Measurements from ENCODE around the gene HJV. TPM values are rescaled to one million over a fixed set of nuclear protein-coding genes. Genes with fewer than 3 reads are reported as not detected.
A peak's percentile ranks its signal among the peaks of the same experiment; 100 is the strongest.

The HJV gene
- total RNA-seq, 1 experiment from 2014 or later: not detected

GRCh38 chr1:145983960-145984830 lies 37.3 kb downstream of the HJV start:
- no peak for DNase-seq (ENCODE audit: low read depth, low spot score)
- H3K9ac ChIP-seq (ENCODE audit: low read length): no peak overlapping the region
- H3K9me2 ChIP-seq (ENCODE audit: insufficient read depth): no peaks in the 10 kb centered on the region
- RAD21 ChIA-PET (ENCODE audit: low non-redundant PET in 1 of 2, low total read pairs in 2 of 2, uncharacterized antibody in 2 of 2, unreplicated experiment in 2 of 2): no interaction called here
- intact Hi-C loops (cut with micrococcal nuclease): no loop called here
- no peaks in the 10 kb centered on the region for H3K79me2 ChIP-seq (ENCODE audit: insufficient read depth, low read length)
- no peak overlapping the region for H2AFZ ChIP-seq (ENCODE audit: low read depth, low read length, poor library complexity, severe bottlenecking)
- H3K4me3 ChIP-seq (replicated peaks in 1 of 2; ENCODE audit: low read depth in 1 of 2, low read length in 2 of 2): no peak overlapping the region
- no peaks in the 10 kb centered on the region for H3K36me3 ChIP-seq (ENCODE audit: control insufficient read depth in 1 of 2, insufficient read depth in 2 of 2, low read length in 2 of 2)
- H3K4me1 ChIP-seq (ENCODE audit: control insufficient read depth in 1 of 2, insufficient read depth in 2 of 2, low read length in 2 of 2): peaks cover 29 to 47% of the 10 kb centered on the region in 2 experiments
- no peak for ATAC-seq
- peak overlapping the region; percentile 65; the same call in 1 of the 2 replicates for H3K4me2 ChIP-seq (ENCODE audit: low read length)
- BruUV-seq (replicated peaks): no TSS peak
- H3K27me3 ChIP-seq (ENCODE audit: insufficient read depth, low read length): no peaks in the 10 kb centered on the region
- CTCF ChIA-PET: interaction anchor here (0.7 kb wide), 1 partner anchor 23 kb away, joined by 4 read pairs; no protein-coding TSS in a partner anchor
- POLR2A ChIA-PET: interaction anchor here (1.1 kb wide), 1 partner anchor 52 kb away, joined by 3 read pairs; no protein-coding TSS in a partner anchor
- no peak overlapping the region for H3K27ac ChIP-seq (ENCODE audit: low read depth, low read length)
- H3K9me3 ChIP-seq (ENCODE audit: control insufficient read depth in 1 of 2, insufficient read depth in 1 of 2, low read depth in 1 of 2, low read length in 2 of 2): no peaks in the 10 kb centered on the region
- no peaks in the 10 kb centered on the region for H4K20me1 ChIP-seq (ENCODE audit: insufficient read depth)
- TF ChIP-seq EGR1 (IDR thresholded peaks at IDR 0.05; ENCODE audit: low read depth) (no peak), ZFX (IDR thresholded peaks at IDR 0.05) (no peak), SIN3A (IDR thresholded peaks at IDR 0.05; ENCODE audit: low read depth) (no peak), EZH2 (IDR thresholded peaks at IDR 0.05) (no peak), MAX (IDR thresholded peaks at IDR 0.05) (no peak)

- ATAC-seq (no peak), DNase-seq (ENCODE audit: low read depth, low spot score) (no peak)
- ChIA-PET CTCF (no interaction called here), RAD21 (ENCODE audit: low non-redundant PET in 1 of 2, low total read pairs in 2 of 2, uncharacterized antibody in 2 of 2, unreplicated experiment in 2 of 2) (no interaction called here), POLR2A (no interaction called here)
- no peak overlapping the region for H3K27ac ChIP-seq (ENCODE audit: low read depth, low read length)
- no peaks in the 10 kb centered on the region for H3K9me2 ChIP-seq (ENCODE audit: insufficient read depth)
- no peak overlapping the region for H3K4me2 ChIP-seq (ENCODE audit: low read length)
- H3K9me3 ChIP-seq (ENCODE audit: control insufficient read depth in 1 of 2, insufficient read depth in 1 of 2, low read depth in 1 of 2, low read length in 2 of 2): no peaks in the 10 kb centered on the region
- H3K79me2 ChIP-seq (ENCODE audit: insufficient read depth, low read length): no peaks in the 10 kb centered on the region
- no peak overlapping the region for H3K4me3 ChIP-seq (replicated peaks in 1 of 2; ENCODE audit: low read depth in 1 of 2, low read length in 2 of 2)
- TF ChIP-seq EGR1 (IDR thresholded peaks at IDR 0.05; ENCODE audit: low read depth) (no peak), POLR2A (IDR thresholded peaks at IDR 0.05; ENCODE audit: borderline replicate concordance, extremely low read depth, insufficient read depth, insufficient read length) (no peak), POLR2AphosphoS5 (IDR thresholded peaks at IDR 0.05; ENCODE audit: low read depth, low read length) (no peak), TCF7L2 (IDR thresholded peaks at IDR 0.05; ENCODE audit: borderline replicate concordance, extremely low read depth, insufficient read depth, insufficient read length) (no peak), RAD21 (IDR thresholded peaks at IDR 0.05; ENCODE audit: low read depth) (no peak), ZNF274 (IDR thresholded peaks at IDR 0.05; ENCODE audit: low read depth, low read length) (no peak), EZH2 (IDR thresholded peaks at IDR 0.05) (no peak), SRF (IDR thresholded peaks at IDR 0.05; ENCODE audit: low read depth) (no peak), SIN3A (IDR thresholded peaks at IDR 0.05; ENCODE audit: low read depth) (no peak), EZH2phosphoT487 (IDR thresholded peaks at IDR 0.05; ENCODE audit: borderline replicate concordance) (no peak)
- TF ChIP-seq, protein P1, sequence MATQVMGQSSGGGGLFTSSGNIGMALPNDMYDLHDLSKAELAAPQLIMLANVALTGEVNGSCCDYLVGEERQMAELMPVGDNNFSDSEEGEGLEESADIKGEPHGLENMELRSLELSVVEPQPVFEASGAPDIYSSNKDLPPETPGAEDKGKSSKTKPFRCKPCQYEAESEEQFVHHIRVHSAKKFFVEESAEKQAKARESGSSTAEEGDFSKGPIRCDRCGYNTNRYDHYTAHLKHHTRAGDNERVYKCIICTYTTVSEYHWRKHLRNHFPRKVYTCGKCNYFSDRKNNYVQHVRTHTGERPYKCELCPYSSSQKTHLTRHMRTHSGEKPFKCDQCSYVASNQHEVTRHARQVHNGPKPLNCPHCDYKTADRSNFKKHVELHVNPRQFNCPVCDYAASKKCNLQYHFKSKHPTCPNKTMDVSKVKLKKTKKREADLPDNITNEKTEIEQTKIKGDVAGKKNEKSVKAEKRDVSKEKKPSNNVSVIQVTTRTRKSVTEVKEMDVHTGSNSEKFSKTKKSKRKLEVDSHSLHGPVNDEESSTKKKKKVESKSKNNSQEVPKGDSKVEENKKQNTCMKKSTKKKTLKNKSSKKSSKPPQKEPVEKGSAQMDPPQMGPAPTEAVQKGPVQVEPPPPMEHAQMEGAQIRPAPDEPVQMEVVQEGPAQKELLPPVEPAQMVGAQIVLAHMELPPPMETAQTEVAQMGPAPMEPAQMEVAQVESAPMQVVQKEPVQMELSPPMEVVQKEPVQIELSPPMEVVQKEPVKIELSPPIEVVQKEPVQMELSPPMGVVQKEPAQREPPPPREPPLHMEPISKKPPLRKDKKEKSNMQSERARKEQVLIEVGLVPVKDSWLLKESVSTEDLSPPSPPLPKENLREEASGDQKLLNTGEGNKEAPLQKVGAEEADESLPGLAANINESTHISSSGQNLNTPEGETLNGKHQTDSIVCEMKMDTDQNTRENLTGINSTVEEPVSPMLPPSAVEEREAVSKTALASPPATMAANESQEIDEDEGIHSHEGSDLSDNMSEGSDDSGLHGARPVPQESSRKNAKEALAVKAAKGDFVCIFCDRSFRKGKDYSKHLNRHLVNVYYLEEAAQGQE (IDR thresholded peaks at IDR 0.05; ENCODE audit: low read depth): no peak
- H2AFZ ChIP-seq (ENCODE audit: low read depth, low read length, poor library complexity, severe bottlenecking): no peak overlapping the region
- intact Hi-C loops (cut with micrococcal nuclease): no loop called here
- H4K20me1 ChIP-seq (ENCODE audit: insufficient read depth): no peaks in the 10 kb centered on the region
- H3K9ac ChIP-seq (ENCODE audit: low read length): no peak overlapping the region
- H3K4me1 ChIP-seq (ENCODE audit: control insufficient read depth in 1 of 2, insufficient read depth in 2 of 2, low read length in 2 of 2): peaks cover 39 to 57% of the 10 kb centered on the region in 2 experiments
- no peaks in the 10 kb centered on the region for H3K27me3 ChIP-seq (ENCODE audit: insufficient read depth, low read length)
- no TSS peak for BruUV-seq (replicated peaks)
- H3K36me3 ChIP-seq (ENCODE audit: control insufficient read depth in 1 of 2, insufficient read depth in 2 of 2, low read length in 2 of 2): no peaks in the 10 kb centered on the region
Measured at GRCh38 chr1:145983206-145983675, 38.3 kb downstream of the HJV start.
